ENCODE measurements around the gene GPR12. TPM values are rescaled to one million over a fixed set of nuclear protein-coding genes. Genes with fewer than 3 reads are reported as not detected.

GPR12 gene
- total RNA-seq, 1 donor: not detected

- Histone ChIP-seq H3K36me3 (ENCODE audit: insufficient read depth, low read length) (no peaks in the 10 kb centered on the region), H3K27me3 (ENCODE audit: insufficient read depth, low read length) (peaks cover 4% of the 10 kb centered on the region), H3K27ac (ENCODE audit: low read depth, low read length) (no peak overlapping the region)
Measured at GRCh38 chr13:26722321-26722720, 38.3 kb downstream of the GPR12 start.

GRCh38 chr13:26721251-26722121 lies 39.1 kb downstream of the GPR12 start:
- Histone ChIP-seq H3K36me3 (ENCODE audit: insufficient read depth, low read length) (no peaks in the 10 kb centered on the region), H3K27me3 (ENCODE audit: insufficient read depth, low read length) (peaks cover 2% of the 10 kb centered on the region), H3K4me3 (ENCODE audit: insufficient read depth, low read length) (no peak overlapping the region), H4K20me1 (ENCODE audit: insufficient read depth, low read length) (no peaks in the 10 kb centered on the region), H2AFZ (ENCODE audit: low read length) (no peak overlapping the region), H3K79me2 (ENCODE audit: insufficient read depth, low read length) (no peaks in the 10 kb centered on the region), H3K4me1 (ENCODE audit: insufficient read depth, low read length) (no peaks in the 10 kb centered on the region), H3K4me2 (ENCODE audit: insufficient read depth, low read length) (no peak overlapping the region), H3K9me3 (ENCODE audit: low read depth, low read length) (no peaks in the 10 kb centered on the region), H3K27ac (ENCODE audit: low read depth, low read length) (no peak overlapping the region)
- TF ChIP-seq CTCF (IDR thresholded peaks at IDR 0.05; ENCODE audit: extremely low read depth, low read depth, low read length): no peak
- peak; percentile 70 for DNase-seq (ENCODE audit: insufficient read length, low spot score, missing footprints)

More at GRCh38 chr13:26722321-26722720, 38.3 kb downstream of the GPR12 start:
- DNase-seq (ENCODE audit: insufficient read length, low spot score, missing footprints): no peak
- Histone ChIP-seq H2AFZ (ENCODE audit: low read length) (no peak overlapping the region), H3K4me1 (ENCODE audit: insufficient read depth, low read length) (no peaks in the 10 kb centered on the region), H4K20me1 (ENCODE audit: insufficient read depth, low read length) (no peaks in the 10 kb centered on the region), H3K79me2 (ENCODE audit: insufficient read depth, low read length) (no peaks in the 10 kb centered on the region), H3K9me3 (ENCODE audit: low read depth, low read length) (no peaks in the 10 kb centered on the region), H3K4me3 (ENCODE audit: insufficient read depth, low read length) (no peak overlapping the region), H3K4me2 (ENCODE audit: insufficient read depth, low read length) (no peak overlapping the region)
- TF ChIP-seq CTCF (IDR thresholded peaks at IDR 0.05; ENCODE audit: extremely low read depth, low read depth, low read length): no peak

- TF ChIP-seq CTCF (IDR thresholded peaks at IDR 0.05; ENCODE audit: extremely low read depth, low read depth, low read length): peak; percentile 18
- Histone ChIP-seq H3K4me1 (ENCODE audit: insufficient read depth, low read length) (no peaks in the 10 kb centered on the region), H3K9me3 (ENCODE audit: low read depth, low read length) (no peaks in the 10 kb centered on the region), H4K20me1 (ENCODE audit: insufficient read depth, low read length) (no peaks in the 10 kb centered on the region), H3K27me3 (ENCODE audit: insufficient read depth, low read length) (peaks cover 2% of the 10 kb centered on the region), H2AFZ (ENCODE audit: low read length) (no peak overlapping the region), H3K4me2 (ENCODE audit: insufficient read depth, low read length) (no peak overlapping the region), H3K4me3 (ENCODE audit: insufficient read depth, low read length) (no peak overlapping the region), H3K79me2 (ENCODE audit: insufficient read depth, low read length) (no peaks in the 10 kb centered on the region), H3K27ac (ENCODE audit: low read depth, low read length) (no peak overlapping the region), H3K36me3 (ENCODE audit: insufficient read depth, low read length) (no peaks in the 10 kb centered on the region)
- DNase-seq (ENCODE audit: insufficient read length, low spot score, missing footprints): no peak
Measured at GRCh38 chr13:26719356-26719945, 41.1 kb downstream of the GPR12 start.

- Histone ChIP-seq H3K4me1 (ENCODE audit: insufficient read depth, low read length) (no peaks in the 10 kb centered on the region), H2AFZ (ENCODE audit: low read length) (no peak overlapping the region), H3K36me3 (ENCODE audit: insufficient read depth, low read length) (no peaks in the 10 kb centered on the region), H3K9me3 (ENCODE audit: low read depth, low read length) (no peaks in the 10 kb centered on the region), H3K4me2 (ENCODE audit: insufficient read depth, low read length) (no peak overlapping the region), H3K27ac (ENCODE audit: low read depth, low read length) (no peak overlapping the region), H3K4me3 (ENCODE audit: insufficient read depth, low read length) (no peak overlapping the region), H3K27me3 (ENCODE audit: insufficient read depth, low read length) (peaks cover 2% of the 10 kb centered on the region), H3K79me2 (ENCODE audit: insufficient read depth, low read length) (no peaks in the 10 kb centered on the region), H4K20me1 (ENCODE audit: insufficient read depth, low read length) (no peaks in the 10 kb centered on the region)
- DNase-seq (ENCODE audit: insufficient read length, low spot score, missing footprints): peak; percentile 61
- TF ChIP-seq CTCF (IDR thresholded peaks at IDR 0.05; ENCODE audit: extremely low read depth, low read depth, low read length): no peak
Measured at GRCh38 chr13:26718872-26719271, 41.7 kb downstream of the GPR12 start.

Measured in osteoblast (primary cell).